MM.1S (cell line): ENCODE measurements around the gene DLG5.

ENCODE experiments used
- DNase-seq: peaks from one replicate; pipeline ENCODE4 v3.0.0-alpha.2; 2015
- H2AFZ ChIP-seq: fragments of 300-600 bp; sonication (generic); 2 replicates; pipeline ENCODE4 v1.6.0; 2016; ENCODE audit warnings: antibody characterized with exemption, low read length
- H3F3A ChIP-seq: fragments of 300-600 bp; sonication (generic); 2 replicates; pipeline ENCODE4 v1.6.1; 2016; ENCODE audit warnings: mild to moderate bottlenecking, antibody characterized with exemption, low read length, moderate library complexity, mixed read lengths; ENCODE audit not compliant: insufficient read depth
- H3K27ac ChIP-seq: fragments of 300-600 bp; sonication (generic); 2 replicates; pipeline ENCODE4 v1.5.1; 2016; ENCODE audit warnings: mild to moderate bottlenecking, low read length
- H3K27me3 ChIP-seq: fragments of 300-600 bp; sonication (generic); replicated peaks from 2 replicates; pipeline ENCODE4 v1.6.0; 2016; ENCODE audit warnings: low read length; ENCODE audit not compliant: insufficient read depth
- H3K36me3 ChIP-seq: fragments of 300-600 bp; sonication (generic); replicated peaks from 2 replicates; pipeline ENCODE4 v1.6.1; 2016; ENCODE audit warnings: mild to moderate bottlenecking, low read length, mixed read lengths; ENCODE audit not compliant: insufficient read depth
- H3K4me1 ChIP-seq: fragments of 300-600 bp; sonication (generic); 2 replicates; pipeline ENCODE4 v1.6.1; 2016; ENCODE audit warnings: low read length, mixed read lengths
- H3K4me2 ChIP-seq: fragments of 300-600 bp; sonication (generic); 2 replicates; pipeline ENCODE4 v1.6.0; 2016; ENCODE audit warnings: low read depth, low read length
- H3K4me3 ChIP-seq: fragments of 300-600 bp; sonication (generic); 2 replicates; pipeline ENCODE4 v1.5.1; 2016; ENCODE audit warnings: low read length, mixed read lengths
- H3K79me2 ChIP-seq: fragments of 300-600 bp; sonication (generic); 2 replicates; pipeline ENCODE4 v1.6.1; 2016; ENCODE audit warnings: mixed run types, low read length, mixed read lengths
- H3K9ac ChIP-seq: fragments of 300-600 bp; sonication (generic); 2 replicates; pipeline ENCODE4 v1.6.1; 2016; ENCODE audit warnings: low read length, mixed read lengths
- H3K9me2 ChIP-seq: fragments of 300-600 bp; sonication (generic); replicated peaks from 2 replicates; pipeline ENCODE4 v1.6.1; 2016; ENCODE audit warnings: mild to moderate bottlenecking, low read length, mixed read lengths; ENCODE audit not compliant: insufficient read depth
- H3K9me3 ChIP-seq: fragments of 300-600 bp; sonication (generic); replicated peaks from 2 replicates; pipeline ENCODE4 v1.6.1; 2016; ENCODE audit warnings: mild to moderate bottlenecking, low read length, mixed read lengths; ENCODE audit not compliant: insufficient read depth
- H4K20me1 ChIP-seq: fragments of 300-600 bp; sonication (generic); 2 replicates; pipeline ENCODE4 v1.6.1; 2016; ENCODE audit warnings: mild to moderate bottlenecking, low read length, moderate library complexity, mixed read lengths; ENCODE audit not compliant: insufficient read depth
- CTCF ChIP-seq: fragments of 300-600 bp; sonication (generic); IDR thresholded peaks from 2 replicates; pipeline ENCODE4 v1.5.1; 2016; ENCODE audit warnings: antibody characterized with exemption, low read length, mixed read lengths
- EZH2 ChIP-seq: fragments of 300-600 bp; sonication (generic); optimal IDR thresholded peaks from 2 replicates; pipeline ENCODE3; 2017; ENCODE audit warnings: low read depth, mild to moderate bottlenecking, antibody characterized with exemption, low read length, mixed read lengths
- EZH2phosphoT487 ChIP-seq: fragments of 300-600 bp; sonication (generic); IDR thresholded peaks from 2 replicates; pipeline ENCODE4 v1.6.1; 2018; ENCODE audit warnings: antibody characterized with exemption, low read length

Gene DLG5

GRCh38 chr10:77804371-77804770 is 122.2 kb downstream of the DLG5 start:
- H4K20me1 ChIP-seq = no peaks in the 10 kb centered on the region
- H3K27me3 ChIP-seq = no peaks in the 10 kb centered on the region
- H3K4me3 ChIP-seq = no peak overlapping the region
- H3K27ac ChIP-seq = no peak overlapping the region
- no peaks in the 10 kb centered on the region; the same call in 1 of the 2 replicates for H3K36me3 ChIP-seq
- peaks cover 24% of the 10 kb centered on the region for H3F3A ChIP-seq
- no peak for DNase-seq
- no peaks in the 10 kb centered on the region for H3K9me3 ChIP-seq
- H3K9me2 ChIP-seq = no peaks in the 10 kb centered on the region
- H3K9ac ChIP-seq = no peak overlapping the region
- TF ChIP-seq CTCF (no peak), EZH2phosphoT487 (no peak), EZH2 (no peak)
- H3K4me2 ChIP-seq = no peak overlapping the region
- peaks cover 32% of the 10 kb centered on the region for H3K4me1 ChIP-seq
- H2AFZ ChIP-seq = no peak overlapping the region
- H3K79me2 ChIP-seq = no peaks in the 10 kb centered on the region

- Histone ChIP-seq H3K36me3 (no peaks in the 10 kb centered on the region; the same call in 1 of the 2 replicates), H3K27ac (peak overlapping the region; percentile 90), H3F3A (peaks cover 24% of the 10 kb centered on the region), H3K9me2 (no peaks in the 10 kb centered on the region), H3K4me3 (peak overlapping the region; percentile 20), H3K27me3 (no peaks in the 10 kb centered on the region), H3K9ac (peak overlapping the region; percentile 50), H3K79me2 (no peaks in the 10 kb centered on the region), H3K4me2 (peak overlapping the region; percentile 71), H3K4me1 (peaks cover 32% of the 10 kb centered on the region), H4K20me1 (no peaks in the 10 kb centered on the region), H2AFZ (peak overlapping the region; percentile 2; the same call in 1 of the 2 replicates), H3K9me3 (no peaks in the 10 kb centered on the region)
- TF ChIP-seq EZH2phosphoT487 = no peak
- DNase-seq = peak; percentile 87
Measured at GRCh38 chr10:77801474-77802161, 124.9 kb downstream of the DLG5 start.

GRCh38 chr10:77800738-77801266 is 125.8 kb downstream of the DLG5 start:
- peak overlapping the region; percentile 71 for H3K4me2 ChIP-seq
- H3K27me3 ChIP-seq = no peaks in the 10 kb centered on the region
- peak overlapping the region; percentile 90 for H3K27ac ChIP-seq
- peak overlapping the region; percentile 19; the same call in 1 of the 2 replicates for H3K4me3 ChIP-seq
- no peak for TF ChIP-seq CTCF
- TF ChIP-seq EZH2phosphoT487 = no peak
- TF ChIP-seq EZH2 = no peak
- H3K79me2 ChIP-seq = no peaks in the 10 kb centered on the region
- H3K9me2 ChIP-seq = no peaks in the 10 kb centered on the region
- H2AFZ ChIP-seq = no peak overlapping the region
- no peaks in the 10 kb centered on the region for H4K20me1 ChIP-seq
- DNase-seq = no peak
- no peaks in the 10 kb centered on the region for H3K9me3 ChIP-seq
- peaks cover 24% of the 10 kb centered on the region for H3F3A ChIP-seq
- no peaks in the 10 kb centered on the region; the same call in 1 of the 2 replicates for H3K36me3 ChIP-seq
- H3K4me1 ChIP-seq = peaks cover 32% of the 10 kb centered on the region
- H3K9ac ChIP-seq = peak overlapping the region; percentile 50; the same call in 1 of the 2 replicates

GRCh38 chr10:77800320-77800719 is 126.2 kb downstream of the DLG5 start:
- no peak overlapping the region for H2AFZ ChIP-seq
- H3K9me3 ChIP-seq = no peaks in the 10 kb centered on the region
- peak overlapping the region; percentile 71; the same call in 1 of the 2 replicates for H3K4me2 ChIP-seq
- no peak overlapping the region for H3K4me3 ChIP-seq
- no peaks in the 10 kb centered on the region for H3K9me2 ChIP-seq
- H3F3A ChIP-seq = peaks cover 24% of the 10 kb centered on the region
- peak overlapping the region; percentile 90; the same call in 1 of the 2 replicates for H3K27ac ChIP-seq
- peaks cover 32% of the 10 kb centered on the region for H3K4me1 ChIP-seq
- H3K79me2 ChIP-seq = no peaks in the 10 kb centered on the region
- no peak for DNase-seq
- TF ChIP-seq CTCF (no peak), EZH2phosphoT487 (no peak), EZH2 (no peak)
- H4K20me1 ChIP-seq = no peaks in the 10 kb centered on the region
- H3K9ac ChIP-seq = no peak overlapping the region
- H3K27me3 ChIP-seq = no peaks in the 10 kb centered on the region
- H3K36me3 ChIP-seq = no peaks in the 10 kb centered on the region; the same call in 1 of the 2 replicates
